ENCODE measurements around the gene ABCA9. TPM values are rescaled to one million over a fixed set of nuclear protein-coding genes. Genes with fewer than 3 reads are reported as not detected.

The ABCA9 gene
- total RNA-seq, 4 donors from 2014 or later: 6.0 to 38.2 (median 8.5) TPM

GRCh38 chr17:69018687-69019086 is 42.0 kb downstream of the ABCA9 start:
- Histone ChIP-seq H3K27me3 (no peaks in the 10 kb centered on the region), H3K36me3 (peaks cover 3 to 77% of the 10 kb centered on the region in 2 donors), H3K27ac (no peak overlapping the region), H3K4me3 (no peak overlapping the region), H3K9me3 (no peaks in the 10 kb centered on the region), H3K4me1 (no peaks in the 10 kb centered on the region)
- no peak for ATAC-seq
- in situ Hi-C loops (cut with MboI; ENCODE audit: low sequenced_read_pairs in 4 of 4): no loop called here
- intact Hi-C loops (cut with DNase I; ENCODE audit: low total_unique reads): no loop called here
- TF ChIP-seq POLR2A (IDR thresholded peaks at IDR 0.05) (no peak), CTCF (IDR thresholded peaks at IDR 0.05 in 4 of 5, conservative IDR thresholded peaks at IDR 0.05 in 1 of 5) (no peak)
- no peak for DNase-seq

GRCh38 chr17:69018022-69018615 is 42.6 kb downstream of the ABCA9 start:
- in situ Hi-C loops (cut with MboI; ENCODE audit: low sequenced_read_pairs in 4 of 4): no loop called here
- peaks cover 0 to 71% of the 10 kb centered on the region in 2 donors for H3K36me3 ChIP-seq
- H3K4me1 ChIP-seq: no peaks in the 10 kb centered on the region
- no peaks in the 10 kb centered on the region for H3K27me3 ChIP-seq
- ATAC-seq: no peak
- H3K27ac ChIP-seq: no peak overlapping the region
- no peaks in the 10 kb centered on the region for H3K9me3 ChIP-seq
- TF ChIP-seq POLR2A (IDR thresholded peaks at IDR 0.05): no peak
- no peak for TF ChIP-seq CTCF (IDR thresholded peaks at IDR 0.05 in 4 of 5, conservative IDR thresholded peaks at IDR 0.05 in 1 of 5)
- no peak overlapping the region for H3K4me3 ChIP-seq
- DNase-seq: no peak
- intact Hi-C loops (cut with DNase I; ENCODE audit: low total_unique reads): no loop called here

GRCh38 chr17:69015631-69016030 is 45.1 kb downstream of the ABCA9 start:
- H3K4me1 ChIP-seq: no peaks in the 10 kb centered on the region
- H3K27ac ChIP-seq: no peak overlapping the region
- H3K36me3 ChIP-seq: peaks cover 0 to 72% of the 10 kb centered on the region in 2 donors
- no peaks in the 10 kb centered on the region for H3K9me3 ChIP-seq
- in situ Hi-C loops (cut with MboI; ENCODE audit: low sequenced_read_pairs in 4 of 4) (no loop called here), intact Hi-C loops (cut with DNase I; ENCODE audit: low total_unique reads) (no loop called here)
- no peak overlapping the region for H3K4me3 ChIP-seq
- DNase-seq (no peak), ATAC-seq (no peak)
- no peak for TF ChIP-seq POLR2A (IDR thresholded peaks at IDR 0.05)
- TF ChIP-seq CTCF (IDR thresholded peaks at IDR 0.05 in 4 of 5, conservative IDR thresholded peaks at IDR 0.05 in 1 of 5): no peak
- H3K27me3 ChIP-seq: no peaks in the 10 kb centered on the region

GRCh38 chr17:69012895-69013805 is 47.6 kb downstream of the ABCA9 start:
- intact Hi-C loops (cut with DNase I; ENCODE audit: low total_unique reads) (no loop called here), in situ Hi-C loops (cut with MboI; ENCODE audit: low sequenced_read_pairs in 4 of 4) (no loop called here)
- DNase-seq: no peak
- Histone ChIP-seq H3K27ac (no peak overlapping the region), H3K36me3 (peaks cover 0 to 69% of the 10 kb centered on the region in 2 donors), H3K9me3 (no peaks in the 10 kb centered on the region), H3K4me3 (no peak overlapping the region), H3K27me3 (no peaks in the 10 kb centered on the region), H3K4me1 (no peaks in the 10 kb centered on the region)
- no peak for TF ChIP-seq POLR2A (IDR thresholded peaks at IDR 0.05)
- no peak for TF ChIP-seq CTCF (IDR thresholded peaks at IDR 0.05 in 4 of 5, conservative IDR thresholded peaks at IDR 0.05 in 1 of 5)
- no peak for ATAC-seq
